ENCODE measurements around the gene HFE.

HFE gene

GRCh38 chr6:26126394-26127235 lies 39.4 kb downstream of the HFE start:
- DNase-seq (ENCODE audit: low read depth) = no peak
- H3K4me3 ChIP-seq (ENCODE audit: low read depth, low read length) = peak overlapping the region; percentile 98
- in situ Hi-C loops (cut with HindIII; ENCODE audit: low sequenced_read_pairs) = no loop called here
- TF ChIP-seq, protein P1, sequence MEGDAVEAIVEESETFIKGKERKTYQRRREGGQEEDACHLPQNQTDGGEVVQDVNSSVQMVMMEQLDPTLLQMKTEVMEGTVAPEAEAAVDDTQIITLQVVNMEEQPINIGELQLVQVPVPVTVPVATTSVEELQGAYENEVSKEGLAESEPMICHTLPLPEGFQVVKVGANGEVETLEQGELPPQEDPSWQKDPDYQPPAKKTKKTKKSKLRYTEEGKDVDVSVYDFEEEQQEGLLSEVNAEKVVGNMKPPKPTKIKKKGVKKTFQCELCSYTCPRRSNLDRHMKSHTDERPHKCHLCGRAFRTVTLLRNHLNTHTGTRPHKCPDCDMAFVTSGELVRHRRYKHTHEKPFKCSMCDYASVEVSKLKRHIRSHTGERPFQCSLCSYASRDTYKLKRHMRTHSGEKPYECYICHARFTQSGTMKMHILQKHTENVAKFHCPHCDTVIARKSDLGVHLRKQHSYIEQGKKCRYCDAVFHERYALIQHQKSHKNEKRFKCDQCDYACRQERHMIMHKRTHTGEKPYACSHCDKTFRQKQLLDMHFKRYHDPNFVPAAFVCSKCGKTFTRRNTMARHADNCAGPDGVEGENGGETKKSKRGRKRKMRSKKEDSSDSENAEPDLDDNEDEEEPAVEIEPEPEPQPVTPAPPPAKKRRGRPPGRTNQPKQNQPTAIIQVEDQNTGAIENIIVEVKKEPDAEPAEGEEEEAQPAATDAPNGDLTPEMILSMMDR (IDR thresholded peaks at IDR 0.05; ENCODE audit: low read depth, low read length, missing control alignments) = no peak

GRCh38 chr6:26128013-26128771 lies 41.0 kb downstream of the HFE start:
- DNase-seq (ENCODE audit: low read depth) = no peak
- in situ Hi-C loops (cut with HindIII; ENCODE audit: low sequenced_read_pairs) = no loop called here
- H3K4me3 ChIP-seq (ENCODE audit: low read depth, low read length) = peak overlapping the region; percentile 98
- TF ChIP-seq, protein P1 (IDR thresholded peaks at IDR 0.05; ENCODE audit: low read depth, low read length, missing control alignments) = no peak

DNA sequence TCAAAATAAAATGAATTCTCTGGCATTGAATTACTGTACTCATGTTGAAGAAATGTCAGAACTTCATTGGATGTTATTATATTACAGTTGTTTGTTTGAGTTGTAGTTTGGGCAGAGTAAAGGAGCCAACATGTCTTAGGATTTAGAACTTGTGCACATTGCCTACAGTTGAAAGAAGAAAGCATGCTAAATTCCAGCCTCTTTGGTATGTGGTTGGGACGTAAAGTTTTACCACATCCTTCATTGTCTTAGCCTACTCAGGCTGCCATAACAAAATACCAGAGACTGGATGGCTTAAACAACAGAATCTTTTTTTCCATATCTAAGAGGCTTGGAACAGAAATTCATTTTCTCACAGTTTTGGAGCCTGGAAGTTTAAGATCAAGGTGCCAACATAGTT lies 42.4 kb downstream of the HFE start:
- TF ChIP-seq, protein P1 (IDR thresholded peaks at IDR 0.05; ENCODE audit: low read depth, low read length, missing control alignments) = no peak
- in situ Hi-C loops (cut with HindIII; ENCODE audit: low sequenced_read_pairs) = no loop called here
- DNase-seq (ENCODE audit: low read depth) = no peak
- no peak overlapping the region for H3K4me3 ChIP-seq (ENCODE audit: low read depth, low read length)

DNA sequence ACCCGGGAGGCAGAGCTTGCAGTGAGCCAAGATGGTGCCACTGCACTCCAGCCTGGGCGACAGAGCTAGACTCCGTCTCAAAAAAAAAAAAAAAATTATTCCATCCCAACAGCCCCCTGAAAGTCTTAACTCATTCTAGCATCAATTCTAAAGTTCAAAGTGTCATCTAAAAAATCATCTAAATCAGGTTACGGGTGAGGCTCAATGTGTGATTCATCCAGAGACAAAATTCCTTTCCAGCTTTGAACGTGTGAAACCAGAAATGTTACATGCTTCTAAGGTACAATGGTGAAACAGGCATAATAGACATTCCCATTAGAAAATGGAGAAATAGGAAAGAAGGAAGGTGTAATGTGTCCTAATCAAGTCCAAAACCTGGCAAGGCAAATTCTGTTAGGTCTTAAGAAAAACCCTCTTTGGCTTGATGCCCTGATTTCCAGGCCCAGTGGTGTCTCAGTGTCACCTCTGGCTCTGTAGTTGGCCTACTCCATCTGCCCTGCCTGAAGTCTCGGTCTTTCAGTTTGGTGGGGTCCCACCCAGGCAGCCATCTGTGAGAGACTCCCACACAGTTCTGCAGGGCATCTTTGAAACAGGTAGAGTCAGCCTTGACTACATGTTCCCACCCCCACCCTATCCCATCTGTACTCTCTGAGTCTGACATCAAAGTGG lies 43.5 kb downstream of the HFE start:
- no peak for DNase-seq (ENCODE audit: low read depth)
- TF ChIP-seq, protein P1 (IDR thresholded peaks at IDR 0.05; ENCODE audit: low read depth, low read length, missing control alignments) = no peak
- in situ Hi-C loops (cut with HindIII; ENCODE audit: low sequenced_read_pairs) = no loop called here
- H3K4me3 ChIP-seq (ENCODE audit: low read depth, low read length) = no peak overlapping the region

DNA sequence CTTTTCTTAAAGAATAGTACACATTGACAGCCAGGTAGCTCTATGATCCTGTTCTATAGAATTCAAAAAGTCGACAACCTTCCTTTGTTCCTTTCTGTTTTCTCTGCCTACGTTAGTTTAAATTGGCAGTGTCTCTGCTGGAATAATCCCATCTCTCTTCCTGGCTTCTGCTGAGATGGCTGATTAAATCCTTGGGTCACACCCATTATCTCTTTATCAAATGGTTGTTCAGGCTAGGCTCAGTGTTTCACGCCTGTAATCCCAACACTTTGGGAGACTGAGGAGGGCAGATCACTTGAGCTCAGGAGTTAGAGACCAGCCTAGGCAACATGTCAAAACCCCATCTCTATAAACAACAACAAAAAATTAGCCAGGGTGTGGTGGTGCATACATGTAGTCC lies 44.4 kb downstream of the HFE start:
- TF ChIP-seq, protein P1 (IDR thresholded peaks at IDR 0.05; ENCODE audit: low read depth, low read length, missing control alignments) = no peak
- DNase-seq (ENCODE audit: low read depth) = no peak
- no peak overlapping the region for H3K4me3 ChIP-seq (ENCODE audit: low read depth, low read length)
- in situ Hi-C loops (cut with HindIII; ENCODE audit: low sequenced_read_pairs) = no loop called here

GRCh38 chr6:26133730-26134129 lies 46.5 kb downstream of the HFE start:
- TF ChIP-seq, protein P1 (IDR thresholded peaks at IDR 0.05; ENCODE audit: low read depth, low read length, missing control alignments) = no peak

More at GRCh38 chr6:26133730-26134129, 46.5 kb downstream of the HFE start:
- H3K4me3 ChIP-seq (ENCODE audit: low read depth, low read length) = no peak overlapping the region
- DNase-seq (ENCODE audit: low read depth) = no peak
- in situ Hi-C loops (cut with HindIII; ENCODE audit: low sequenced_read_pairs) = no loop called here
